Caco-2 (cell line): ENCODE measurements around the gene SIRPB1. TPM values are rescaled to one million over a fixed set of nuclear protein-coding genes. Genes with fewer than 3 reads are reported as not detected.

ENCODE experiments used
- BruUV-seq: library from RNA; stranded (reverse); fragments of 400-500 nt; replicated peaks from 2 replicates; lab custom pipeline; 2021; lab: Mats Ljungman, UMichigan
- CTCF ChIA-PET: fragments of 300-600 bp; sonication (Branson Sonifier 250); formaldehyde crosslinking; loops from one replicate; lab custom pipeline; 2022; ENCODE audit warnings: antibody characterized with exemption; lab: Charles Lee
- POLR2A ChIA-PET: fragments of 300-600 bp; sonication (Branson Sonifier 250); formaldehyde crosslinking; loops from one replicate; lab custom pipeline; 2022; ENCODE audit warnings: antibody characterized with exemption; lab: Charles Lee
- DNase-seq, 2 experiments: peaks; one replicate each; pipeline versions ENCODE4 v3.0.0 to v3.0.0-alpha.2; 2020 to 2022
- H3K27me3 ChIP-seq: replicated peaks from 2 replicates; pipeline ENCODE4 v1.6.0; 2011; ENCODE audit warnings: low read length; ENCODE audit not compliant: control insufficient read depth, insufficient read depth
- H3K36me3 ChIP-seq: 2 replicates; pipeline ENCODE4 v1.5.1; 2011; ENCODE audit warnings: low read length; ENCODE audit not compliant: control insufficient read depth, insufficient read depth
- H3K4me1 ChIP-seq: fragments of 250-450 bp; sonication (Bioruptor Pico); 2 replicates; pipeline ENCODE4 v1.5.1; 2020; ENCODE audit warnings: mild to moderate bottlenecking
- H3K4me3 ChIP-seq: 2 replicates; pipeline ENCODE4 v1.5.1; 2011; ENCODE audit warnings: low read depth, mild to moderate bottlenecking, control low read depth, low read length
- H3K9me3 ChIP-seq: fragments of 250-450 bp; sonication (Bioruptor Pico); 2 replicates; pipeline ENCODE4 v1.5.1; 2020; ENCODE audit warnings: mild to moderate bottlenecking, moderate library complexity
- H3K27ac Mint-ChIP-seq: one replicate; pipeline ENCODE4 v1.8.0; 2022; ENCODE audit warnings: mixed read lengths; ENCODE audit not compliant: unreplicated experiment
- H3K27me3 Mint-ChIP-seq: one replicate; pipeline ENCODE4 v1.8.0; 2022; ENCODE audit warnings: mixed read lengths; ENCODE audit not compliant: insufficient read depth, unreplicated experiment
- H3K36me3 Mint-ChIP-seq: one replicate; pipeline ENCODE4 v1.8.0; 2022; ENCODE audit warnings: mild to moderate bottlenecking, mixed read lengths; ENCODE audit not compliant: insufficient read depth, unreplicated experiment
- H3K4me1 Mint-ChIP-seq: one replicate; pipeline ENCODE4 v1.8.0; 2022; ENCODE audit warnings: low read depth, mixed read lengths; ENCODE audit not compliant: unreplicated experiment
- H3K4me3 Mint-ChIP-seq: one replicate; pipeline ENCODE4 v1.8.0; 2022; ENCODE audit warnings: mild to moderate bottlenecking, moderate library complexity, mixed read lengths; ENCODE audit not compliant: unreplicated experiment
- H3K9me3 Mint-ChIP-seq: one replicate; pipeline ENCODE4 v1.8.0; 2022; ENCODE audit warnings: mixed read lengths; ENCODE audit not compliant: unreplicated experiment
- CTCF ChIP-seq, 2 experiments: fragments of 200-600 bp in 1 of 2; IDR thresholded peaks; 1 replicate in 1 of 2; 2 replicates in 1 of 2; pipeline versions ENCODE4 v1.5.1 to v1.8.0; 2011 to 2022; ENCODE audit warnings: antibody characterized with exemption in 1 of 2, control low read depth in 1 of 2, inconsistent platforms in 1 of 2, low read depth in 1 of 2, low read length in 1 of 2, mild to moderate bottlenecking in 1 of 2, moderate library complexity in 1 of 2; ENCODE audit not compliant: insufficient read depth in 1 of 2, severe bottlenecking in 1 of 2, unreplicated experiment in 1 of 2
- intact Hi-C: fragments of 100-400 bp; cut with micrococcal nuclease; formaldehyde crosslinking; loops from one replicate; pipeline ENCODE4 v1.10.0; 2022; ENCODE audit not compliant: unreplicated experiment
- total RNA-seq: library from RNA; stranded (reverse); gene quantifications from 2 replicates; pipeline ENCODE4 v1.2.3, GENCODE V29; 2022

The SIRPB1 gene
- total RNA-seq, 1 experiment from 2014 or later: not detected

GRCh38 chr20:1631309-1632151 lies 11.7 kb upstream of the SIRPB1 start:
- peaks cover 11% of the 10 kb centered on the region for H3K4me1 ChIP-seq
- ChIA-PET CTCF (no interaction called here), POLR2A (no interaction called here)
- no peaks in the 10 kb centered on the region for H3K27me3 ChIP-seq
- no peak for DNase-seq
- peaks cover 3% of the 10 kb centered on the region; the same call in 1 of the 2 replicates for H3K9me3 ChIP-seq
- H3K4me3 Mint-ChIP-seq: no peak overlapping the region
- intact Hi-C loops: no loop called here
- no peaks in the 10 kb centered on the region for H3K36me3 Mint-ChIP-seq
- no peaks in the 10 kb centered on the region for H3K9me3 Mint-ChIP-seq
- H3K27ac Mint-ChIP-seq: no peak overlapping the region
- no peak for TF ChIP-seq CTCF (IDR thresholded peaks at IDR 0.05; ENCODE audit: insufficient read depth in 1 of 2, low read depth in 1 of 2, low read length in 1 of 2, severe bottlenecking in 1 of 2, unreplicated experiment in 1 of 2)
- H3K27me3 Mint-ChIP-seq: peaks cover 7% of the 10 kb centered on the region
- no peak overlapping the region for H3K4me3 ChIP-seq
- BruUV-seq: no TSS peak
- peaks cover 16% of the 10 kb centered on the region for H3K4me1 Mint-ChIP-seq
- no peaks in the 10 kb centered on the region for H3K36me3 ChIP-seq

GRCh38 chr20:1630186-1630585 lies 10.4 kb upstream of the SIRPB1 start:
- Histone ChIP-seq H3K9me3 (peaks cover 3% of the 10 kb centered on the region; the same call in 1 of the 2 replicates), H3K4me3 (no peak overlapping the region), H3K27me3 (no peaks in the 10 kb centered on the region), H3K36me3 (no peaks in the 10 kb centered on the region), H3K4me1 (peaks cover 11% of the 10 kb centered on the region)
- peaks cover 16% of the 10 kb centered on the region for H3K4me1 Mint-ChIP-seq
- H3K36me3 Mint-ChIP-seq: no peaks in the 10 kb centered on the region
- intact Hi-C loops: no loop called here
- no peak for TF ChIP-seq CTCF (IDR thresholded peaks at IDR 0.05; ENCODE audit: insufficient read depth in 1 of 2, low read depth in 1 of 2, low read length in 1 of 2, severe bottlenecking in 1 of 2, unreplicated experiment in 1 of 2)
- H3K4me3 Mint-ChIP-seq: no peak overlapping the region
- H3K9me3 Mint-ChIP-seq: no peaks in the 10 kb centered on the region
- no peak overlapping the region for H3K27ac Mint-ChIP-seq
- ChIA-PET CTCF (no interaction called here), POLR2A (no interaction called here)
- no peak for DNase-seq
- no TSS peak for BruUV-seq
- peaks cover 11% of the 10 kb centered on the region for H3K27me3 Mint-ChIP-seq

GRCh38 chr20:1629321-1629720 lies 9.5 kb upstream of the SIRPB1 start:
- CTCF ChIA-PET: no interaction called here
- no peaks in the 10 kb centered on the region for H3K9me3 Mint-ChIP-seq
- H3K4me1 ChIP-seq: peaks cover 11% of the 10 kb centered on the region

More at GRCh38 chr20:1629321-1629720, 9.5 kb upstream of the SIRPB1 start:
- H3K27me3 Mint-ChIP-seq: peaks cover 11% of the 10 kb centered on the region
- H3K27me3 ChIP-seq: no peaks in the 10 kb centered on the region
- no peaks in the 10 kb centered on the region for H3K36me3 ChIP-seq
- no peak overlapping the region for H3K27ac Mint-ChIP-seq
- intact Hi-C loops: no loop called here
- H3K4me3 Mint-ChIP-seq: no peak overlapping the region
- BruUV-seq: no TSS peak
- H3K36me3 Mint-ChIP-seq: no peaks in the 10 kb centered on the region
- DNase-seq: no peak
- no peak for TF ChIP-seq CTCF (IDR thresholded peaks at IDR 0.05; ENCODE audit: insufficient read depth in 1 of 2, low read depth in 1 of 2, low read length in 1 of 2, severe bottlenecking in 1 of 2, unreplicated experiment in 1 of 2)
- peaks cover 16% of the 10 kb centered on the region for H3K4me1 Mint-ChIP-seq
- H3K9me3 ChIP-seq: peaks cover 3% of the 10 kb centered on the region; the same call in 1 of the 2 replicates
- no peak overlapping the region for H3K4me3 ChIP-seq
- POLR2A ChIA-PET: no interaction called here
